GM21423 (cell line): Measurements from ENCODE around the gene STRBP.

Source experiments
- ATAC-seq: cut with Tn5 transposase; IDR thresholded peaks from one replicate; pipeline ENCODE4 v1.9.1; 2021; ENCODE audit warnings: mild to moderate bottlenecking, moderate library complexity; ENCODE audit not compliant: unreplicated experiment

STRBP gene

GRCh38 chr9:123138163-123138562 lies 130.2 kb downstream of the STRBP start:
- ATAC-seq: no peak

GRCh38 chr9:123135430-123135829 lies 133.0 kb downstream of the STRBP start:
- ATAC-seq: no peak

- ATAC-seq: no peak
These were observed 135.7 kb downstream of the STRBP start for GRCh38 chr9:123132696-123133095.

GRCh38 chr9:123131993-123132392 lies 136.4 kb downstream of the STRBP start:
- no peak for ATAC-seq

GRCh38 chr9:123131258-123131657 lies 137.1 kb downstream of the STRBP start:
- ATAC-seq: no peak

- no peak for ATAC-seq
These were observed 139.0 kb downstream of the STRBP start for GRCh38 chr9:123129423-123129822.

- no peak for ATAC-seq
These were observed 139.8 kb downstream of the STRBP start for GRCh38 chr9:123128591-123128990.

GRCh38 chr9:123127512-123128075 lies 140.8 kb downstream of the STRBP start:
- no peak for ATAC-seq

GRCh38 chr9:123121457-123121856 lies 146.9 kb downstream of the STRBP start:
- no peak for ATAC-seq

- no peak for ATAC-seq
These were observed 147.4 kb downstream of the STRBP start for GRCh38 chr9:123120953-123121352.

GRCh38 chr9:123120131-123120530 lies 148.3 kb downstream of the STRBP start:
- no peak for ATAC-seq

GRCh38 chr9:123119566-123119965 lies 148.8 kb downstream of the STRBP start:
- no peak for ATAC-seq

GRCh38 chr9:123116036-123116435 lies 152.3 kb downstream of the STRBP start:
- no peak for ATAC-seq

- ATAC-seq: no peak
These were observed 153.1 kb downstream of the STRBP start for GRCh38 chr9:123115146-123115913.

- no peak for ATAC-seq
These were observed 155.2 kb downstream of the STRBP start for GRCh38 chr9:123113185-123113584.

GRCh38 chr9:123112015-123112975 lies 156.1 kb downstream of the STRBP start:
- no peak for ATAC-seq

- ATAC-seq: no peak
These were observed 156.9 kb downstream of the STRBP start for GRCh38 chr9:123111427-123112014.

- no peak for ATAC-seq
These were observed 158.7 kb downstream of the STRBP start for GRCh38 chr9:123109540-123110279.

- no peak for ATAC-seq
These were observed 159.4 kb downstream of the STRBP start for GRCh38 chr9:123108976-123109375.

GRCh38 chr9:123107639-123108285 lies 160.6 kb downstream of the STRBP start:
- ATAC-seq: no peak
